Measurements from ENCODE around the gene IRF1. TPM values are rescaled to one million over a fixed set of nuclear protein-coding genes. Genes with fewer than 3 reads are reported as not detected.

The IRF1 gene
- total and polyA plus RNA-seq, 2 of the 4 experiments (the other 2 are of a cell fraction): 11.1 to 18.9 TPM

- Histone ChIP-seq H3K4ac (ENCODE audit: low read depth, low read length) (peak overlapping the region; percentile 49), H4K20me1 (ENCODE audit: insufficient read depth, low read length) (no peaks in the 10 kb centered on the region), H2BK5ac (ENCODE audit: low read depth, low read length, poor library complexity, severe bottlenecking) (peak overlapping the region; percentile 59), H4K5ac (ENCODE audit: low read depth, low read length) (no peak overlapping the region; the same call in 1 of the 2 replicates), H3K27ac (ENCODE audit: insufficient read depth, low read length) (peak overlapping the region; percentile 19; the same call in 1 of the 2 replicates), H3K23ac (ENCODE audit: low read depth, low read length) (no peak overlapping the region), H2AK5ac (ENCODE audit: low read depth, low read length) (no peak overlapping the region), H2AFZ (replicated peaks; ENCODE audit: low read length, poor library complexity) (no peak overlapping the region), H2BK20ac (ENCODE audit: low read depth, low read length) (peak overlapping the region; percentile 72), H3K79me1 (ENCODE audit: low read depth in 1 of 2, low read length in 2 of 2) (peaks cover 0 to 34% of the 10 kb centered on the region in 2 experiments; a peak in 2 of 4 replicates), H3K4me1 (ENCODE audit: control insufficient read depth, insufficient read depth, low read length) (peaks cover 29% of the 10 kb centered on the region), H4K91ac (ENCODE audit: insufficient read depth, low read depth, low read length) (peak overlapping the region; percentile 72; the same call in 1 of the 2 replicates), H2AK9ac (replicated peaks; ENCODE audit: low read depth, low read length, poor library complexity) (no peak overlapping the region), H3K56ac (ENCODE audit: extremely low read depth, insufficient read depth, low read length) (no peak overlapping the region), H3K9me1 (ENCODE audit: insufficient read depth, low read length) (peaks cover 36% of the 10 kb centered on the region), H3K9ac (ENCODE audit: low read depth, low read length) (no peak overlapping the region), H2BK120ac (ENCODE audit: low read depth, low read length) (peak overlapping the region; percentile 73), H3K4me3 (ENCODE audit: insufficient read depth, low read depth, low read length) (no peak overlapping the region), H3K27me3 (ENCODE audit: control insufficient read depth, insufficient read depth, low read length) (no peaks in the 10 kb centered on the region), H3K9me3 (ENCODE audit: control insufficient read depth, insufficient read depth, low read length) (no peaks in the 10 kb centered on the region), H3K14ac (replicated peaks; ENCODE audit: low read depth, low read length) (no peak overlapping the region), H4K8ac (ENCODE audit: low read depth in 2 of 2, low read length in 2 of 2) (peak overlapping the region in 1 of 2 experiments; percentile 67; a peak in 2 of 4 replicates), H2BK15ac (ENCODE audit: low read depth, low read length) (peak overlapping the region; percentile 40; the same call in 1 of the 3 replicates), H3K18ac (ENCODE audit: low read depth, low read length) (peak overlapping the region; percentile 33; the same call in 1 of the 2 replicates), H3K36me3 (ENCODE audit: control insufficient read depth, insufficient read depth, low read length) (peaks cover 1% of the 10 kb centered on the region; the same call in 1 of the 2 replicates), H3K4me2 (ENCODE audit: low read depth, low read length) (peak overlapping the region; percentile 56; the same call in 1 of the 2 replicates)
- peak; percentile 32; the same call in 1 of the 2 replicates for ATAC-seq (ENCODE audit: low read depth)
- peak; percentile 68 for DNase-seq
- POLR2A ChIA-PET (ENCODE audit: unreplicated experiment): interaction anchor here (0.6 kb wide), 1 partner anchor 189 kb away, joined by 8 read pairs; no protein-coding TSS in a partner anchor
- in situ Hi-C loops (cut with MboI; ENCODE audit: low sequenced_read_pairs): no loop called here
- dilution Hi-C loops (cut with HindIII; ENCODE audit: low sequenced_read_pairs, unreplicated experiment): no loop called here
- intact Hi-C loops (cut with micrococcal nuclease): loop anchor here (5.0 kb wide), 1 partner anchor 36 kb away; no protein-coding TSS in a partner anchor
- TF ChIP-seq RCOR1 (IDR thresholded peaks at IDR 0.05; ENCODE audit: insufficient replicate concordance, low read length) (no peak), NFE2L2 (IDR thresholded peaks at IDR 0.05; ENCODE audit: low read depth, low read length) (no peak), MXI1 (IDR thresholded peaks at IDR 0.05; ENCODE audit: borderline replicate concordance, low read depth, low read length) (no peak), CTCF (conservative IDR thresholded peaks at IDR 0.05; ENCODE audit: low read depth, low read length) (no peak), POLR2A (IDR thresholded peaks at IDR 0.05; ENCODE audit: low read depth, low read length) (no peak), CHD1 (IDR thresholded peaks at IDR 0.05; ENCODE audit: low read depth, low read length) (no peak), SMC3 (IDR thresholded peaks at IDR 0.05; ENCODE audit: low read depth, low read length) (no peak)
- BruUV-seq (replicated peaks): no TSS peak
- CTCF ChIA-PET: interaction anchor here (0.8 to 2.3 kb wide), 3 partner anchors 8 to 19 kb away, joined by 3 to 8 read pairs (median 4); no protein-coding TSS in a partner anchor
- 80% methylated on average over 1 of the region's 3 CpGs; no CpG with 5 or more reads in 1 of the 2 experiments for WGBS, 2 experiments (ENCODE audit: extremely low coverage in 2 of 2, insufficient read length in 1 of 2)
Measured at GRCh38 chr5:132458226-132458560, 32.4 kb downstream of the IRF1 start.
